ENCODE measurements around the gene MYH7.

Gene MYH7

GRCh38 chr14:23405516-23406025, 29.9 kb downstream of the MYH7 start:
- TF ChIP-seq, protein P1, sequence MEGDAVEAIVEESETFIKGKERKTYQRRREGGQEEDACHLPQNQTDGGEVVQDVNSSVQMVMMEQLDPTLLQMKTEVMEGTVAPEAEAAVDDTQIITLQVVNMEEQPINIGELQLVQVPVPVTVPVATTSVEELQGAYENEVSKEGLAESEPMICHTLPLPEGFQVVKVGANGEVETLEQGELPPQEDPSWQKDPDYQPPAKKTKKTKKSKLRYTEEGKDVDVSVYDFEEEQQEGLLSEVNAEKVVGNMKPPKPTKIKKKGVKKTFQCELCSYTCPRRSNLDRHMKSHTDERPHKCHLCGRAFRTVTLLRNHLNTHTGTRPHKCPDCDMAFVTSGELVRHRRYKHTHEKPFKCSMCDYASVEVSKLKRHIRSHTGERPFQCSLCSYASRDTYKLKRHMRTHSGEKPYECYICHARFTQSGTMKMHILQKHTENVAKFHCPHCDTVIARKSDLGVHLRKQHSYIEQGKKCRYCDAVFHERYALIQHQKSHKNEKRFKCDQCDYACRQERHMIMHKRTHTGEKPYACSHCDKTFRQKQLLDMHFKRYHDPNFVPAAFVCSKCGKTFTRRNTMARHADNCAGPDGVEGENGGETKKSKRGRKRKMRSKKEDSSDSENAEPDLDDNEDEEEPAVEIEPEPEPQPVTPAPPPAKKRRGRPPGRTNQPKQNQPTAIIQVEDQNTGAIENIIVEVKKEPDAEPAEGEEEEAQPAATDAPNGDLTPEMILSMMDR (IDR thresholded peaks at IDR 0.05), result no peak

DNA sequence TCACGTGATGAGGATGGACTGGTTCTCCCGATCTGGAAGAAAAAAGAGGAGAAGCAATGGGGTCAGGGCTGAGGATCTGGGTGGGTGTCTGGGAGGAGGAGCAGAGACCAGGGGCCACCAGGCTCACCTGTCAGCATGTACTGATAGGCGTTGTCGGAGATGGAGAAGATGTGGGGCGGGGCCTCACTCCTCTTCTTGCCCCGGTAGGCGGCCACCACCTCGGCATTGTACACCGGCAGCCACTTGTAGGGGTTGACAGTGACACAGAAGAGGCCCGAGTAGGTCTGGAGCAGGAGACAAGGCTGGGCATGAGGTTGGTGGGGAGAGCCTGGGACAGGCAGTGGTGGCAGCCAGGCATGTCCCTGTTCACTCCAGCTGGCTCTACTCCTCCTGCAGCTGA, 30.4 kb downstream of the MYH7 start:
- TF ChIP-seq, protein P1 (IDR thresholded peaks at IDR 0.05), result no peak

- TF ChIP-seq, protein P1 (IDR thresholded peaks at IDR 0.05), result no peak
Measured at GRCh38 chr14:23404331-23404900, 31.0 kb downstream of the MYH7 start.

GRCh38 chr14:23403908-23404307, 31.6 kb downstream of the MYH7 start:
- TF ChIP-seq, protein P1 (IDR thresholded peaks at IDR 0.05), result no peak

DNA sequence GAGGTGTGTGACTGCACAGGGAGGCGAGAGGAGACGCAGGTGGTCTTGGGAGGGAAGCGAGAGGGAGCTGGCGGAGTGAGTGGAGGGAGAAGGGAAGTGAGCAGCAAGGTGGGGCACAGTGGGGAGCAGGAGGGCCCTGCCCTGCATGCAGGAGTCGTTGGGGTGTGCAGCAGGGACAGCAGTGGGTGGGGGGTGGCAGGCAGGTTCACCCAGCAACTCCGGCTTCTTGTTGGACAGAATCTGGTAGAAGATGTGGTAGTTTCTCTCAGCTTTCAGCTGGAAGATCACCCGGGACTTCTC, 32.4 kb downstream of the MYH7 start:
- TF ChIP-seq, protein P1 (IDR thresholded peaks at IDR 0.05), result no peak

DNA sequence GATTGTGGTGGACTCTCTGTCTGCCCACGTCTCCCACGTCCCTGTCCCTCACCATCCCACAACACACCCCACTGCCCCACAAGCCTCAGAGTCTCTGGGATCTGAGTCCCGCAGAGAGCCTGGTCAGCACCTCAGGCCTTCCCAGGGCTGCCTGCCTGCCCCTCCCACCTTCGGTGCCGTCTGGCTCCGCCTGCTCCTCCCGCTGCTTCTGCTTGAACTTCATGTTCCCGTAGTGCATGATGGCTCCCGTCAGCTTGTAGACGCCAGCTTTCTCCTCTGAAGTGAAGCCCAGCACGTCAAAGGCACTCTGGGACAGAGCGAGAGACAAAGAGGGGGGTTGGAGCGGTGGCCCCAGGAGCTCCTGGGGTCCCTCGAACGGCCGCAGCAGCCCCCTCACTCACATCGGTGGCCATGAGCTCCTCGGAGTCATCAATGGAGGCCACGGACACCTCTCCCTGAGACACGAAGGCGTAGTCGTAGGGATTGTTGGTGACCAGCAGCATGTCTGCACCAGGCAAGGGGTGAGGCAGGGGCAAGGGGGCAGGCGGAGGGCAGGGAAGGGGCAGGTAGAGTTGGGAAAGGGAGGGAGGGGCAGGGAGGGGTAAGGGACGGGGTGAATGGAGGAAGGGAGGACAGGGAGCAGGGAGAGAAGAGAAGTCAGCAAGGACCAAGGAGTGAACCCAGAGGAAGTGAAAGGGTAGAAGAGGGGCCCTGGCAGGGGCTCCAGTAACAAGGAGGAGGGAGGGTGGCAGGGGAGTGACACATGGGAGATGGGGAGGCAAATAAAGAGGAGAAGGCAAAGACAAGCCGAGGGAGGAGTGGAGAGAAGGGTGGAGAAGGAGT, 32.9 kb downstream of the MYH7 start:
- TF ChIP-seq, protein P1 (IDR thresholded peaks at IDR 0.05), result no peak

DNA sequence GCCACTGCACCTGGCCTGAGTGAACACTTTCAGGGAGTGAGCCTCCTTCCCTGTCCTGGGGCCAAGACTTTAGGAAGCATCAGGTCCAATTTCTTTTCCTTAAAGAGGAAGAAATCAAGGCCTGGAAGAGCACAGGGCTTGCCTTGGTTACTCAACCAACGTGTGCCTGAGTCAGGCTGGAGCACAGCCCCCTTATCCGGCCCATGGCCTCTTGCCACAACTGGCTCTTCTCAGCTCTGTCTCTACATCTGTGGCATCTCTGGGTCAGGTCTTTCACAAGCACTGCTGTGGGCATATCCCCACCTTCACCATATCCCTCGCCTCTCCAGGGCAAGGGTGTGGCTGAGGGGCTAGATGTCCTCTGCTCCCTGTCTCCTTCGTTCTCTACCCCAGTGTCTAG, 34.2 kb downstream of the MYH7 start:
- TF ChIP-seq, protein P1 (IDR thresholded peaks at IDR 0.05), result no peak

All from LNCAP (cell line).